CD14-positive monocyte (primary cell): ENCODE measurements around the gene WNT5A. TPM values are rescaled to one million over a fixed set of nuclear protein-coding genes. Genes with fewer than 3 reads are reported as not detected.

Source experiments
- DNase-seq, 3 donors: peaks; one replicate each; pipeline ENCODE4 v3.0.0-alpha.2; 2011 to 2022
- H2AFZ ChIP-seq: 2 replicates; pipeline ENCODE4 v1.6.0; 2012; ENCODE audit warnings: mild to moderate bottlenecking, low read depth, low read length, inconsistent platforms; ENCODE audit not compliant: insufficient read depth, poor library complexity, severe bottlenecking
- H3K27ac ChIP-seq, 2 donors: 1 replicate in 1 of 2; 2 replicates in 1 of 2; pipeline ENCODE4 v1.5.1; 2012 to 2013; ENCODE audit warnings: low read length in 2 of 2, control low read depth in 1 of 2, inconsistent platforms in 1 of 2, low read depth in 1 of 2, mild to moderate bottlenecking in 1 of 2
- H3K27me3 ChIP-seq, 2 donors: one replicate each; pipeline versions ENCODE4 v1.6.0 to v1.6.1; 2011 to 2013; ENCODE audit warnings: low read length in 2 of 2; ENCODE audit not compliant: control insufficient read depth in 2 of 2, insufficient read depth in 2 of 2
- H3K36me3 ChIP-seq, 2 donors: replicated peaks in 1 of 2; 1 replicate in 1 of 2; 2 replicates in 1 of 2; pipeline versions ENCODE4 v1.5.1 to v1.6.1; 2012 to 2013; ENCODE audit warnings: low read length in 2 of 2, control low read depth in 1 of 2, inconsistent platforms in 1 of 2, mild to moderate bottlenecking in 1 of 2; ENCODE audit not compliant: insufficient read depth in 2 of 2, control insufficient read depth in 1 of 2
- H3K4me1 ChIP-seq, 2 donors: 1 replicate in 1 of 2; 2 replicates in 1 of 2; pipeline versions ENCODE4 v1.5.1 to v1.6.1; 2012 to 2013; ENCODE audit warnings: low read length in 2 of 2, control low read depth in 1 of 2, inconsistent platforms in 1 of 2, mild to moderate bottlenecking in 1 of 2, moderate library complexity in 1 of 2; ENCODE audit not compliant: insufficient read depth in 2 of 2, control insufficient read depth in 1 of 2
- H3K4me2 ChIP-seq: replicated peaks from 2 replicates; pipeline ENCODE3; 2012; ENCODE audit warnings: low read length, moderate library complexity, mild to moderate bottlenecking; ENCODE audit not compliant: poor library complexity, severe bottlenecking; ENCODE audit errors: extremely low read depth
- H3K4me3 ChIP-seq, 3 experiments: fragments of 200-600 bp in 1 of 3; sonication (generic) in 1 of 3; replicated peaks in 1 of 3; 1 replicate in 2 of 3; 2 replicates in 1 of 3; pipeline ENCODE4 v1.5.1; 2011 to 2013; ENCODE audit warnings: low read length in 3 of 3, mild to moderate bottlenecking in 3 of 3, control low read depth in 2 of 3, low read depth in 2 of 3, inconsistent platforms in 1 of 3, moderate library complexity in 1 of 3
- H3K79me2 ChIP-seq: 2 replicates; pipeline ENCODE4 v1.6.0; 2012; ENCODE audit warnings: mild to moderate bottlenecking, control low read depth, inconsistent platforms, low read length, moderate library complexity; ENCODE audit not compliant: insufficient read depth
- H3K9ac ChIP-seq: 2 replicates; pipeline ENCODE4 v1.6.0; 2017; ENCODE audit warnings: low read length, mild to moderate bottlenecking; ENCODE audit not compliant: insufficient read depth, poor library complexity, severe bottlenecking
- H3K9me3 ChIP-seq, 2 donors: replicated peaks in 1 of 2; 1 replicate in 1 of 2; 2 replicates in 1 of 2; pipeline versions ENCODE4 v1.5.1 to v1.6.1; 2012 to 2013; ENCODE audit warnings: low read length in 2 of 2, control low read depth in 1 of 2; ENCODE audit not compliant: control insufficient read depth in 1 of 2, insufficient read depth in 1 of 2
- H4K20me1 ChIP-seq: 2 replicates; pipeline ENCODE4 v1.6.0; 2012; ENCODE audit warnings: mild to moderate bottlenecking, low read length, control low read depth, moderate library complexity; ENCODE audit not compliant: insufficient read depth
- H3K27ac Mint-ChIP-seq, 7 donors: one replicate each; pipeline ENCODE4 v1.8.0; 2020; ENCODE audit warnings: mild to moderate bottlenecking in 7 of 7, mixed read lengths in 7 of 7, moderate library complexity in 6 of 7, inconsistent platforms in 2 of 7
- H3K27me3 Mint-ChIP-seq, 3 donors: one replicate each; pipeline ENCODE4 v1.8.0; 2021 to 2022; ENCODE audit warnings: low read depth in 3 of 3, mild to moderate bottlenecking in 3 of 3, mixed read lengths in 3 of 3, moderate library complexity in 3 of 3, inconsistent platforms in 1 of 3
- H3K36me3 Mint-ChIP-seq, 2 donors: one replicate each; pipeline ENCODE4 v1.8.0; 2020; ENCODE audit warnings: mixed read lengths in 2 of 2, inconsistent platforms in 1 of 2, mild to moderate bottlenecking in 1 of 2
- H3K4me1 Mint-ChIP-seq: one replicate; pipeline ENCODE4 v1.8.0; 2020; ENCODE audit warnings: mild to moderate bottlenecking, mixed read lengths
- H3K4me3 Mint-ChIP-seq, 2 donors: one replicate each; pipeline ENCODE4 v1.8.0; 2020; ENCODE audit warnings: mild to moderate bottlenecking in 2 of 2, mixed read lengths in 2 of 2, moderate library complexity in 1 of 2
- H3K9me3 Mint-ChIP-seq, 7 donors: one replicate each; pipeline ENCODE4 v1.8.0; 2020 to 2022; ENCODE audit warnings: mixed read lengths in 7 of 7, mild to moderate bottlenecking in 6 of 7, moderate library complexity in 6 of 7, inconsistent platforms in 2 of 7
- WGBS: methylation state at CpG from one replicate; pipeline ENCODE4 v1.1.5; 2013; ENCODE audit warnings: missing lambda C conversion rate; ENCODE audit not compliant: insufficient coverage; 5-methylcytosine and 5-hydroxymethylcytosine counted together
- intact Hi-C, 2 donors: fragments of 100-400 bp; cut with micrococcal nuclease; formaldehyde crosslinking; loops; one replicate each; pipeline versions ENCODE4 v1.15.0 to v1.15.1; 2023
- polyA plus RNA-seq, 3 donors: library from polyadenylated mRNA; depleted of rRNA in 1 of 3; unstranded in 2 of 3; stranded (reverse) in 1 of 3; fragments of 300-500 nt in 2 of 3; fragments of >200 nt in 1 of 3; fragmentation: Illumina TruSeq in 2 of 3; gene quantifications; 1 replicate in 2 of 3; 2 replicates in 1 of 3; pipeline ENCODE4 v1.2.3, GENCODE V29; 2012 to 2021
- TF ChIP-seq, protein P1 (sequence below): fragments of 200-600 bp; IDR thresholded peaks from one replicate; pipeline ENCODE4 v1.8.0; 2022; ENCODE audit warnings: antibody characterized with exemption, mild to moderate bottlenecking

The WNT5A gene
- polyA plus RNA-seq, 3 donors, result 0.01 to 0.03 TPM; not detected in 1

DNA sequence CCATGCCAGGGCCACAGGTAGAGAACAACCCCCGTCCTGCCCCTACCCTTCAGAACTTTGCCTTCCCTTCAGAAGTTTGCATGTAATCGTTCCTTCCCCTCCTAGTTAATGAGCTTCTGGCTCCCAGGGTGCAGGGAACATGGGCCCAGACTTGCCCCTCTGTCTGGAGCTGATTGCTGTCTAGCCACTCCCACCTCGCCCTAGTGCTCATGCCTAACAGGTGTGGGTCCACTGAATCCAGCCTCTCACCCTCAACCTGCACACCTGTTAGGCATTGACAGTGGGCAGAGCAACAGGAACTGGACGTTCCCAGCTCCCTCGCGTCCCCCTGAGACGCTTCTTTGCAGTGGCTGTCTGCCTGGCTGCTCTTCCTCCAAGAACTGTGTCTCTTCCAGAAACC, 40.3 kb downstream of the WNT5A start:
- no peak overlapping the region for H2AFZ ChIP-seq
- no peaks in the 10 kb centered on the region for H3K27me3 ChIP-seq

DNA sequence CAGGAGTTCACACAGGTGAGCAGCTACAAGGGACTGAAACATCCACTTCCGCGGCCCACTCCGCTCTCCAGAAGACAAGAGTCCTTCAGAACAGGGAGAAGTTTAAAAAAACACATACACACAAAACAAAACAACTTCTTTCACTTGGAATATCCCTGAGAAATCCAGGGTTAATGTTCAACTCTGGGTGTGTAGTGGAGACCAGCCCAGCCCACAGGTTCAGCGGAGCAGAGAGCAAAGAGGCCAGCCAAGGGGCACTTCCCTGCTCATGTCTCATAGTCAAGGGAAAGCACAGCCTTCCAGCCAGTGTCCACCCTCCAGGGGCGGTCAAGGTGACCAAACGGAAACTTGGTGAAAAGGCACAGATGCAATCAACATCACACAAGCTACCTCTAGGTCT, 41.6 kb downstream of the WNT5A start:
- H3K27me3 ChIP-seq, result no peaks in the 10 kb centered on the region
- H3K9ac ChIP-seq, result no peak overlapping the region
- H3K27me3 Mint-ChIP-seq, result peaks cover 0 to 2% (median 2%) of the 10 kb centered on the region in 3 donors
- no peak overlapping the region for H3K4me2 ChIP-seq
- no peak overlapping the region for H3K4me3 Mint-ChIP-seq
- no peak overlapping the region for H3K4me3 ChIP-seq
- H3K4me1 Mint-ChIP-seq, result no peaks in the 10 kb centered on the region
- no peaks in the 10 kb centered on the region for H3K36me3 ChIP-seq
- H3K9me3 ChIP-seq, result no peaks in the 10 kb centered on the region
- no peaks in the 10 kb centered on the region for H4K20me1 ChIP-seq
- intact Hi-C loops, result no loop called here
- TF ChIP-seq, protein P1, sequence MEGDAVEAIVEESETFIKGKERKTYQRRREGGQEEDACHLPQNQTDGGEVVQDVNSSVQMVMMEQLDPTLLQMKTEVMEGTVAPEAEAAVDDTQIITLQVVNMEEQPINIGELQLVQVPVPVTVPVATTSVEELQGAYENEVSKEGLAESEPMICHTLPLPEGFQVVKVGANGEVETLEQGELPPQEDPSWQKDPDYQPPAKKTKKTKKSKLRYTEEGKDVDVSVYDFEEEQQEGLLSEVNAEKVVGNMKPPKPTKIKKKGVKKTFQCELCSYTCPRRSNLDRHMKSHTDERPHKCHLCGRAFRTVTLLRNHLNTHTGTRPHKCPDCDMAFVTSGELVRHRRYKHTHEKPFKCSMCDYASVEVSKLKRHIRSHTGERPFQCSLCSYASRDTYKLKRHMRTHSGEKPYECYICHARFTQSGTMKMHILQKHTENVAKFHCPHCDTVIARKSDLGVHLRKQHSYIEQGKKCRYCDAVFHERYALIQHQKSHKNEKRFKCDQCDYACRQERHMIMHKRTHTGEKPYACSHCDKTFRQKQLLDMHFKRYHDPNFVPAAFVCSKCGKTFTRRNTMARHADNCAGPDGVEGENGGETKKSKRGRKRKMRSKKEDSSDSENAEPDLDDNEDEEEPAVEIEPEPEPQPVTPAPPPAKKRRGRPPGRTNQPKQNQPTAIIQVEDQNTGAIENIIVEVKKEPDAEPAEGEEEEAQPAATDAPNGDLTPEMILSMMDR, result no peak
- H3K4me1 ChIP-seq, result no peaks in the 10 kb centered on the region
- no peak for DNase-seq
- no peak overlapping the region for H3K27ac ChIP-seq
- no peak overlapping the region for H2AFZ ChIP-seq
- 95% methylated on average over 6 of the region's 6 CpGs for WGBS
- no peaks in the 10 kb centered on the region for H3K36me3 Mint-ChIP-seq
- peaks cover 0 to 7% (median 2%) of the 10 kb centered on the region in 7 donors for H3K9me3 Mint-ChIP-seq
- H3K27ac Mint-ChIP-seq, result no peak overlapping the region
- H3K79me2 ChIP-seq, result no peaks in the 10 kb centered on the region

More for the DNA sequence above, 40.3 kb downstream of the WNT5A start:
- DNase-seq, result no peak
- intact Hi-C loops, result no loop called here
- H3K27ac Mint-ChIP-seq, result no peak overlapping the region
- H3K4me1 Mint-ChIP-seq, result no peaks in the 10 kb centered on the region
- no peaks in the 10 kb centered on the region for H3K9me3 ChIP-seq
- peaks cover 0 to 2% (median 0%) of the 10 kb centered on the region in 3 donors for H3K27me3 Mint-ChIP-seq
- H3K36me3 Mint-ChIP-seq, result no peaks in the 10 kb centered on the region
- no peak overlapping the region for H3K4me2 ChIP-seq
- no peak overlapping the region for H3K4me3 Mint-ChIP-seq
- no peaks in the 10 kb centered on the region for H3K4me1 ChIP-seq
- H3K9me3 Mint-ChIP-seq, result peaks cover 0 to 7% (median 2%) of the 10 kb centered on the region in 7 donors
- 77% methylated on average over 7 of the region's 7 CpGs for WGBS
- H3K4me3 ChIP-seq, result no peak overlapping the region
- H3K36me3 ChIP-seq, result no peaks in the 10 kb centered on the region
- no peak overlapping the region for H3K9ac ChIP-seq
- no peak overlapping the region for H3K27ac ChIP-seq
- TF ChIP-seq, protein P1, result no peak
- no peaks in the 10 kb centered on the region for H3K79me2 ChIP-seq
- no peaks in the 10 kb centered on the region for H4K20me1 ChIP-seq
